WERI-Rb-1 (cell line): ENCODE results near the gene NCOA6.

Experiments used
- DNase-seq: peaks from one replicate; pipeline ENCODE4 v3.0.0-alpha.2; 2020
- H3K27ac ChIP-seq: fragments of 250-450 bp; sonication (Bioruptor Pico); 2 replicates; pipeline ENCODE4 v1.5.1; 2020; ENCODE audit warnings: mild to moderate bottlenecking, moderate library complexity
- H3K27me3 ChIP-seq: fragments of 250-450 bp; sonication (Bioruptor Pico); 2 replicates; pipeline ENCODE4 v1.5.1; 2021; ENCODE audit warnings: mild to moderate bottlenecking, low read depth, moderate library complexity; ENCODE audit not compliant: insufficient read depth, severe bottlenecking
- H3K36me3 ChIP-seq: fragments of 250-450 bp; sonication (Bioruptor Pico); 2 replicates; pipeline ENCODE4 v1.5.1; 2020; ENCODE audit warnings: mild to moderate bottlenecking, moderate library complexity
- H3K4me3 ChIP-seq: 2 replicates; pipeline ENCODE4 v1.5.1; 2011; ENCODE audit warnings: low read depth, mild to moderate bottlenecking, control low read depth, low read length
- H3K9me3 ChIP-seq: fragments of 250-450 bp; sonication (Bioruptor Pico); 2 replicates; pipeline ENCODE4 v1.5.1; 2021; ENCODE audit warnings: mild to moderate bottlenecking, moderate library complexity; ENCODE audit not compliant: severe bottlenecking
- CTCF ChIP-seq: IDR thresholded peaks from 2 replicates; pipeline ENCODE4 v1.5.1; 2011; ENCODE audit warnings: low read depth, mild to moderate bottlenecking, control low read depth, inconsistent platforms, low read length

NCOA6 gene

DNA sequence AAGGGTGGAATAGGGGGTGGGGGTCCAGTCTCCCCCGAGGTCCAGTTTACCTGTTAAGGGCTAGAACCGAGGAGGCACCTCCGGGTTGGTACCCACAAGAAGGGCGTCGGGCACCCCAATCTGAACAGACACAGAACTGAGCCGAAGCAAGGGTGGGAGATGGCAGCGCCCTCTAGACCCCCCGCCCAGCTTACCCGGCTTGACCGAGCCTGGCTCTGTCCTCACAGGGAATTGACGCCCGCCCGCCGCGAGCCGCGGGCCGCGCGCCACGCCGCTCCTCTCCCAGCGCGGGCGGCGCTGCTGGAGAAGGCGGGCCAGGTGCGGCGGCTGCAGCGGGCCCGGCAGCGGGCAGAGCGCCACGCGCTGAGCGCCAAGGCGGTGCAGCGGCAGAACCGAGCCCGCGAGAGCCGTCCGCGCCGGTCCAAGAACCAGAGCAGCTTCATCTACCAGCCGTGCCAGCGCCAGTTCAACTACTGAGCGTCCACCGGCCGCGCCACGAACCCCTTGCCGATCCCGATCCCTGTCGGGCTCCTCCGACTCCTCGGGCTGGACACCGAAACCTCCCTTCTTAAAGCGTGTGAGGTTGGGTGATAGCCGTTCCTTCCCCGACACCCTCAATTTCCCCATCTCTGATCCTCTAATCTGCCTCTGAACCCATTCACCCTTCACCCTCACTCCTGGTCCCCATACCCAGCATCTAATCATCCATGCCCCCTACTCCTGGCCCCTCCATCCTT is 115.5 kb downstream of the NCOA6 start:
- DNase-seq, result peak; percentile 78

GRCh38 chr20:34709044-34709830 is 116.2 kb downstream of the NCOA6 start:
- DNase-seq, result peak; percentile 88
- Histone ChIP-seq H3K27me3 (no peaks in the 10 kb centered on the region), H3K9me3 (no peaks in the 10 kb centered on the region), H3K36me3 (peaks cover 18% of the 10 kb centered on the region), H3K4me3 (peak overlapping the region; percentile 71), H3K27ac (peak overlapping the region; percentile 91)
- no peak; the same call in 1 of the 2 replicates for TF ChIP-seq CTCF

More for the DNA sequence above, 115.5 kb downstream of the NCOA6 start:
- Histone ChIP-seq H3K4me3 (peak overlapping the region; percentile 71), H3K9me3 (no peaks in the 10 kb centered on the region), H3K36me3 (peaks cover 23% of the 10 kb centered on the region), H3K27me3 (no peaks in the 10 kb centered on the region), H3K27ac (peak overlapping the region; percentile 91)
- TF ChIP-seq CTCF, result peak; percentile 44

GRCh38 chr20:34708621-34709043 is 116.8 kb downstream of the NCOA6 start:
- peak; percentile 74 for TF ChIP-seq CTCF
- no peaks in the 10 kb centered on the region for H3K27me3 ChIP-seq
- H3K9me3 ChIP-seq, result no peaks in the 10 kb centered on the region
- H3K27ac ChIP-seq, result peak overlapping the region; percentile 91
- peaks cover 16% of the 10 kb centered on the region for H3K36me3 ChIP-seq
- peak overlapping the region; percentile 71 for H3K4me3 ChIP-seq
- DNase-seq, result peak; percentile 73

GRCh38 chr20:34706912-34707784 is 118.3 kb downstream of the NCOA6 start:
- no peak overlapping the region for H3K27ac ChIP-seq
- no peaks in the 10 kb centered on the region for H3K27me3 ChIP-seq
- peaks cover 4% of the 10 kb centered on the region; the same call in 1 of the 2 replicates for H3K36me3 ChIP-seq
- no peak for DNase-seq
- no peaks in the 10 kb centered on the region for H3K9me3 ChIP-seq
- no peak for TF ChIP-seq CTCF
- H3K4me3 ChIP-seq, result no peak overlapping the region

DNA sequence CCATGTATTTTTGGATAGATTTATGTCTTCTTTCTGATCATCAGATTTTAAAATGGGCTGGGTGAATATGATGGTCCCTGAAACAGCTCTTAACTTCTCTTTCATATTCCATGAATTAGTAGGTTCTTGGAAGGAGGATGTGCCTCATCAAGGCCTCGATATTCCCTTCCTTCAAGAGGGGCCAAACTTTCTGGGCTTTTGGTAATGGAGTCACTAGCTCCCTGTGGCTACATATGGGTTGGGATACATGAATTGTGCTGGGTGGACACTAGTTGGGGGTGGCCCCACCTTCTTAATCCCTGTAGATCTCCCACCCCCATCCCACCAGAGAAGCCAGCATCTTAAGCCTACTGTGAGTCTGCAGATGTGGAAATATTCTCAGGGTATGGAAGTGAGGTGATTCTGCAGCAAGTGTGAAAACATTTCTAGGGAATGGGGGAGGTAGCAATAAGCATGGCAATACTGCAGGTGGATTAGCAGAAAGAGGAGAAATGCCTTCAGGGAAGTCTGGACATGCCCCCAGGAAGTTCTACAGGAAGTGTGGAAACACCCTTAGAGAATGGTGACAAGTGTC is 119.1 kb downstream of the NCOA6 start:
- H3K36me3 ChIP-seq, result peaks cover 3% of the 10 kb centered on the region; the same call in 1 of the 2 replicates
- H3K4me3 ChIP-seq, result no peak overlapping the region
- TF ChIP-seq CTCF, result no peak
- no peaks in the 10 kb centered on the region for H3K9me3 ChIP-seq
- H3K27me3 ChIP-seq, result no peaks in the 10 kb centered on the region
- H3K27ac ChIP-seq, result no peak overlapping the region
- DNase-seq, result no peak
